T-helper 22 cell (primary cell): Measurements from ENCODE around the gene ADAMTS6.
"Not testable (repeated sequence)": the region's sequence is repeated elsewhere in the genome, so short reads cannot be mapped to it uniquely, and the experiment has no call there.

Source experiments
- DNase-seq: peaks from one replicate; pipeline ENCODE4 v3.0.0-alpha.2; 2020; ENCODE audit warnings: low read depth

The ADAMTS6 gene

DNA sequence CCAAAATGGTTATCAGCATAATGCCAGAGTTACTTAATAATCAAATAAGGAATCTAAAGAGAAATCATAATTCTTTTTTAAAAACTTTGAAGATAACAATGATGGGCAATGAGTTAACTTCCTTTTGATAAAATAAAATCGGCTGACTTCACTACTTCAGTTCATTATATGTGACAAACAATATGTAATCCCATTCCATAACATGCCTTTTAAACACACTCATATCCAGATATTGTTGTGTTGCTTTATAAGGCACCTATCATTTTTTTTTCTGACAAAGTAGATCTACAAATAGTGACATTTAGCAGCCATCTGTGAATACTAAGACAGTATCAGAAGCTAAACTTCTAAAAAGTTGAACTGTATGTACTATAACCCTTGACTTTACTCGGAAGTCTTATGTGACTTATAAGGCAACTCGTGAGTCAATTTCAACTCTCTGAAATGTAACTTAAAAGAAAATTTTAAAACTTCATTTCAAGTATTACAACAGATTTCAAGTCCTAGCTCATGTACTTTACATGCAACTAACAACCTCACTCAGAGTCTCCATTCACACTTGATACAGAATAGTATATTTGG lies 7.5 kb downstream of the ADAMTS6 start:
- DNase-seq = no peak

DNA sequence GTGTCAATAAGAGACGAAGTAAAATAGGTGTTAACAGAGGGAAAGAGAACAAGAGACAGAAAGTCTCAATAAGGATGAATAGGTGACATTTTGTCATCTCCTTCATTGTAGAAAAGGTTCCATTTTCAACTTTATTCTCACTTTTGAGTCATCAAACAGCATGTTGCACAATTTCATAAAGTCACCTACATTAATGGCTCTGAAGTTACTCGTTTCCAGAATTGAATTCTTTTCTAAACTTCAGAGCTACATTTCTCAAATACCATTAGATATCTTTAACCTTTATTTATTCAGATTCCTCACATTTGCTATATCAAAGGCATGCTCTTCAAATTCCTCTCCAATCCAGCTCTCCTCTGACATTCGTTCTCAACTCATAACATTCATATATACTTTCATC lies 13.1 kb downstream of the ADAMTS6 start:
- no peak for DNase-seq

DNA sequence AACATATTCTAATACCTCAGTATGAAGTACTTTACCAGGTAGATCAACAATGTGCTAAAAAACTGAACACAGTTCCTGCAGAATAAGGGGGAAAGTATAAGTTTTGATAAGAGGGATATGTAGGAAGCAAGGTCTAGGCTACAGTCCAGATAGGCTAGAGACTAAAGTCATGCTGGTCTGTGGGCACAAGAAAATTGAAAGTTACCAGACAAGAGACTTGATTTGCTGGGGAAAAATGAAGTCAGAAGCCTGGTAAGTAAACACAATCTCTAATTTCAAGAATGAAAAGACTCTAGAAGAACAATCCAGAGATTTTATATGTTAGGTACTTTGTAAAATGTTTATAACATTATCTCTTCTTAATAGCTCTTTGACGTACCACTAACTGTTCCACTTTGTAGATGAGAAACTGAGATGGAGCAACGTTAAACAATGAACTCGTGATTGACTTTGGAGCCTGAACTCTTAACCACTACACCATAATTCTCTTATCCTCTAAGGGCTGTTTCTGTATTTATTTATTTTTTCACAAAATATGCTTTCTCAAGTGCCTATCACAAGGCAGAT lies 19.5 kb downstream of the ADAMTS6 start:
- DNase-seq = no peak

DNA sequence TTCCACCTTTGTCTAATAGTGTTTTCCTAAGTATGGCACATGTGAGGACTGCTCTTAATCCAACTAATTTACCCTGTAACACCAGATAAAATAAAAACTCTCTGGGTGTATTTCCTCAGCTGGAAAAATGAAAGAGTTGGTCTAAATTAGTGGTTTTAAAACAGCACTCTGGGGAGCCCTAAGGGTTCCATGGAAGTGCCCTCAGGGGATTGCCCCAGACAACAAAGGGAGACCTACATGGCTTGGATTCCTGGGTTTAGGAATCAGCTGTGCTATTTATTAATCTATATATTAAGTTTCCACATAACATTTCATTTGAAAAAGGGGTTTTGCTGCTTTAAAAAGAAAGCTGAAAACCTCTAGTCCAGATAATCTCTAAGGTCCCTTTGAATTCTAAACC lies 20.2 kb downstream of the ADAMTS6 start:
- DNase-seq = no peak

DNA sequence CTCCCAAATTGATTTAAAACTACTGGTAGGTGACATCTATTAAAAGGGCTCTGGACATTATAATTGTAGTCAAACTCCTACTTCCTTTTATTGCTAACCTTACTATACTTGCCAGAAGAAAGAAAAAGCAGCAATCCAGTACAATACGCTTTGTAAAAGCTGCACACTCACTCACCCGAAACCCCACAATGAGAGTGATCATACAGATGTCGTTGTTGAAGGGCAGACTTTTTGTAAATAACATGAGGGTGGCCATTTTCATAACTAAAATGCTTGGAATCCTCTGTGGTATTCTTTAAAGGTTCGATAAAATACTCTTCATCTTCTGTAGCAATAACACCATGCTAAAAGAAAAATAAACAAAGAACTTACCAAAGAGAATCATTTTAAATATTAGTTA lies 21.7 kb downstream of the ADAMTS6 start:
- no peak for DNase-seq

DNA sequence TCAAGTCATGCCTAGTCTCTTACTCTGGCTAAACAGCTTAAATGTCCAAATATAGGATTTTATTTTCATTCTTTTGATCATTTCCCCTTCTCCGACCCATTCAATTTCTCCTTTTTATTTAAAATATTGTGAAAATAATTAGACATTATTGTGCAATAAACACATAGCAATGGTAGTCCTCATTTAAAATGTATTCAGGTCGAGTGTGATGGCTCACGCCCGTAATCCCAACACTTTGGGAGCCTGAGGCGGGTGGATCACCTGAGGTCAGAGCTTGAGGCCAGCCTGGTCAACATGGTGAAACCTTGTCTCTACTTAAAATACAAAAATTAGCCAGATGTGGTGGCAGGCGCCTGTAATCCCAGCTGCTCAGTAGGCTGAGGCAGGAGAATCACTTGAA lies 26.7 kb downstream of the ADAMTS6 start:
- DNase-seq = no peak

DNA sequence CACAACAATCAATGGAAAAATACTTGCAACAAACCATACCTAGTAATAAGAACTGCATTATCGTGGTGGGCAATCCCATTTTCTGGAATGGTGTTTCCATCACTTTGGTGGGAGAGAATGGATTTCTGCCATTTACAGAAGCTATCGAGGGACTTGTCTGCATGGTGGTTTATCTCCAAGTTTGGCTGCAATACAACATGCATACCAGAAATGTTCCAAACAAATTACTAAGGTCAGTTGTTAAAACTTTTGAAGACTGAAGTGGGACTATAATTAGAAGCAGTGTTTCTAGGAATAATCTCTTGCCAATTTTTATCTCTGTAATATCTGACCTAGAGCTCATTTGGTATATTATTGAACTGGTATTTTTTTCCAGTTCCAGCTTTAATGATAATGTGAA lies 30.3 kb downstream of the ADAMTS6 start:
- DNase-seq = no peak

DNA sequence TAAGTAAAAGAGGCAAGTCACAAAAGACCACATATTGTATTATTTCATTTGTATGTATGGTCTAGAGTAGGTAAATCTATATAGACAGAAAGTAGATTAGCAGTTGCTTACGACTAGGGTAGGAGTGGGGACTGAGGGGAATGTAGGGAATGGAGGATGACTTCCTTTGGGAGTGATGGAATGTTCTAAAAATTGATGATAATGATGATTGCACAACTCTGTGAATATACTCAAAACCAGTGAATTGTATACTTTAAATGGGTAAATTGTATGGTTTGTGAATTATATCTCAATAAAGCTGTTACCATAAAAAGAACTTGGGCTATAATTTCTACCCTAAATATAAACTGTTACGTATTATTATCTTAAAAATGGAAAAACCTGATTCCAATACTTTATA lies 35.0 kb downstream of the ADAMTS6 start:
- no peak for DNase-seq

DNA sequence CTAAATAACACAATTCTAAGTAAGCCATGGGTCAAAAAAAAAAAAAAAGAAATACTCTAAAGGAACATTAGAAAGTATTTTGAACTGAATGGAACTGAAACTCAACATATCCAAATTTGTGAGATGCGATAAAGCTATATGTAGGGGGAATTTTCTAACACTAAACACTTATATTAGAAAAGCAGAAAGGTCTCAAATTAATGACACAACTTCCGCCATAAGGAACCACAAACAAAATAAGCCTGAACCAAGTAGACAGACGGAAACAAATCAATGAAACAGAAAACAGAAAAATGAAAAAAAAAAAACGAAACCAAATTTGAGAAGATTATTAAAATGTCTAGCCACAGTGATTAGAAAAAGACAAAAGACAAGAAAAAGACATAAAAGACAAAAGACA lies 39.9 kb downstream of the ADAMTS6 start:
- no peak for DNase-seq

DNA sequence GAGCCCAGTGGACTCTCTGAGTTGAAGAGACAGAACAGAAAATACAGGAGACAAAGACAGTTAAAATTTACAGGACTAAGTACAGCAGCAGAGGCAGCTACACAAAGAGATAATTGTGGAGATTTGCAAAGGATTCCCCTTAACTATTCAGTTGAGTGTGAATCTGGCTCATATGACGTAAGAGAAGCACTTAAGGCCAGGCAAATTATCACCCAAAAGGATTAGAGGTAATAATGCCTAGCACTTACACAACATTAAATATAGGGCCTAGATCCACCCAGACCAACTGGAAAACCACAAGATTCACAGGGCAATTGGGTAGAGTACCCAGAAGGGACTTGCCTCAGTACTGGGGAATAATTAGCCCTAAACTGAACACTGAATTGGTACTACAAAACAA lies 41.3 kb downstream of the ADAMTS6 start:
- no peak for DNase-seq

DNA sequence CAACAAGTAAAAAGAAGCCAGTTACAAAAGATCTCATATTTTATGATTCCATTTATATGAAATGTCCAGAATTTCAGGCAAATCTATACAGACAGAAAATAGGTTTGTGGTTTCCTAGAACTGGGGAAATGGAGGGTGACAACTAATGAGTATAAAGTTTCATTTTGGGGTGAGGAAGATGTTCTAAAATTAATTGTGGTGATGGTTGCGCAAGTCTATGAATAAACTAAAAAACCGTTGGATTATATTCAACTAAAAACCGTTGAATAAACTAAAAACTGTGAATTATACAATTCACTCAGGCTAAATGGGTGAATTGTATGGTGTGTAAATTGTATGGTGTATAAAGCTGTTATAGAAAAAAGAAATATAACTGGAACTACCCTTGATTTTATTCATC lies 47.6 kb downstream of the ADAMTS6 start:
- DNase-seq = no peak

DNA sequence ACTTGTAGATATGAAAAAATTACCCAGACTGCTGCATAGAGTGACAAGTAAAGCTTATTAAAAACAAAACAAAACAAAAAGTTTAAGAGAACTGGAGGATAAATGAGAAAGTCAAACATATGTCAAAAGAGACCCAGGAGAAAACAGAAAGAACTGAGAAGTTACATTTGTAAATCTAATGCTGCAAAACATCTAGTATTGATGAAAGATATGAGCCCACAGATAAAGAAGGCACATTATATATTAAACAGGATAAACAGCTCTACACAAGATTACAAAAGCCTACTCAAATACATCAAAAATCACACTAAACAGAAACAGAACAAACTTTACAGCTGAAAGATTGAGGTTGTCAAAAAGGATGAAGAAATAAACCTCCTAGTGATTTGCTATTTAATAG lies 55.1 kb downstream of the ADAMTS6 start:
- DNase-seq = no peak

DNA sequence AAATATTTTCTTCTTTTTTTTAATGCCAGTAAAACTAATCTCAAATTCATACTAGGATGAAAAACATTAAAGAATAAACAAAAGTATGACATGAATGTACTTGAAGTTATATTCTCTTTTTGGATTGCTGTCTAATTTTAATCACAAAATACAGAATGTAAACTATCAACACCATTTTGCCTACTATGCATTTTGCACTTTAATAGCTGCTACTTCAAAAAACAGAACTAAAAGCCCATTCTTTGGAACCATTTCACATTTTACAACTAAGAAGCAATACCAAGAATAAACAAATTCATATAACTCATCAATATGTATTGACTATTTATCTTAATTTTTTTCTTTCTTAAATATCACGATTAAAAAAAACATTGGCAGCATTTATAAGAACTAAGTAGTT lies 58.1 kb downstream of the ADAMTS6 start:
- no peak for DNase-seq

DNA sequence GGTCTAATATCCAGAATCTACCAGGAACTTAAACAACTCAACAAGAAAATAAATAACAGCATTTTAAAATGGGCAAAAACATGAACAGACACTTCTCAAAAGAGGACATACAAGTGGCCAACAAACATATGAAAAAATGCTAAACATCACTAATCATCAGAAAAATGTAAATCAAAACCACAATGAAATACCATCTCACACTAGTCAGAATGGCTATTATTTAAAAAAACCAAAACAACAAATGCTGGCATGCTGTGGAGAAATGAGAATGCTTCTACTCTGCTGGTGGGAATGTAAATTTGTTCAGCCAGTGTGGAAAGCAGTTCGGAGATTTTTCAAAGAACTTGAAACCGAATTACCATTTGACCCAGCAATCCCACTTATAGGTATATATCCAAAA lies 63.1 kb downstream of the ADAMTS6 start:
- DNase-seq = no peak

DNA sequence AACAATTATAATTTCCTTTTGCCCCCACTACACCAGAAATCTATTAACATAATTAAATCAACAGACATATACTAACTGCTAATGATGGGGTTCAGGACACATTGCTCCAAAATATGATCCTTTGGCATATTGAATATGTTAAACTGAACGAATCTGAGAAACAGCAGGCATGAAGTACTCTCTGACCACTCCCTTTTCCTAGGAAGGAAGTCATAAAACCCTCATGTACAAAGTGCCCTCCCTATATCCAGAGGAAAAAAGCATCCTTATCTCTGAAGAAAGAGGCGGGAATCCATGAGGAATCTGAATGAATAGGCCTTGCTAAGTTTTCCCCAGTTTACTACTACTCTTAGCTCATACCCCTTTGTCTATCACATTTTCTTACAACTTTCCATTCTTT lies 67.9 kb downstream of the ADAMTS6 start:
- DNase-seq = no peak

DNA sequence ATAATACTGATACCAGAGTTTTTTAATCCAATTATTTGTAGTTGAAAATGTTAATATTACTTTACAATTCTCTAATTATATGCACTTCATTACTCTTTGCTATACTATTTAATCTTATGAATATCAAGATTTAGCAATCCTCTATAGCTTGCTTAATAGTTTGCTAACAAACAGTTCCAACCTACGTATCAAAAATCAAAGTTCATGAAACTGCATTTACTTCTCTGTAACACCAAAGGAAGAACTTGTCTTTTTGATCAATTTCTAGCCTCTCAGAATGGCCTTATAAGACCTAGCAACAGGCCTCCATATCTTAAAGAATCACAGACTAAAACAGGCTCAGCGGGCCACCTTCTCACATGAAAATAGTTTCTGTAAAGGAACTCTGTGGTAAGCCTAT lies 68.9 kb downstream of the ADAMTS6 start:
- DNase-seq = no peak

DNA sequence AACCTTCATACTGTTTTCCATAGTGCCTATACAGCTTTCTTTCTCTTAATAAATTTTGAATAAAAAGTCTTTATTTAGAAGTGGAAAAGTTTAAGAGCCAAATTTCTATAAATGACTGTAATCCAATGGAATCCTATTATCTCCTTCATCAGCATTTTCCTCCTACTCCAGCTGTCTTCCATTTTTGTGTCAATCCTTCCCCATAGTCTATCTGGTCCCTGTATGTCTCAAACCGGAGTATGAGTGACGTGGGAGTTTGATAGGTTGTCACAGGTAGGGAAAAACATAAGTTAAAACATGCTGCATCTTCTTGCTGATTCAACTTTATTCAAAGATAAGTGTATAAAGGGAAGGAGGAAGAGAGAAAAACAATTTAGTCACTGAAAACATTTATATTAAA lies 70.4 kb downstream of the ADAMTS6 start:
- DNase-seq = no peak

DNA sequence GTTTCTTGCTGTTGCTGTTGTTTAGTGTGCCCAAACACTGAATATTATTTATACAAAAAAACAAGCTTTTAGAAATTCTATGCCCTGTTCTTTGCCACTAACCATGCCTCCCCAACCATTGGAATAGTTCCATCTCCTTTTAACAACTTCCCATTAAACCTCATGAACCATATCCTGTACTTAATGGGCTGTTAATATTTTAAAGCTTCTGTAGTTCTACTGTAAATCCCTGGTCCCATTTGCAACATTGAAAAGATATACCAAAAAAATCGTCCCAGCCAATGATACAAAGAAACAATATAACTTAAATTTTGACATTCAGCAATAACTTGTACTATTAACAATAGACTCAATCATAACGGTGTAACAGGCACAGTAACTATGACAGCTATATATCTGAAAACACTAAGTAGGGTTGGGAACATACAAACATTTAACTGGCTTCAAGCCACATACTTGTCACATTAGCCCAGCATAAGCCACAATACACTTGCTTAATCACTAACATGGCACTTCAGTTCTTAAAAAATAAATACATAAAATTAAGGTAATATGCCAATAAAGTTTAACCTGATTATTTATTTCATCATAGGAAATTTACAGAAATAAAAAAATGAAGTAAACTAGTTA lies 86.1 kb downstream of the ADAMTS6 start:
- no peak for DNase-seq

DNA sequence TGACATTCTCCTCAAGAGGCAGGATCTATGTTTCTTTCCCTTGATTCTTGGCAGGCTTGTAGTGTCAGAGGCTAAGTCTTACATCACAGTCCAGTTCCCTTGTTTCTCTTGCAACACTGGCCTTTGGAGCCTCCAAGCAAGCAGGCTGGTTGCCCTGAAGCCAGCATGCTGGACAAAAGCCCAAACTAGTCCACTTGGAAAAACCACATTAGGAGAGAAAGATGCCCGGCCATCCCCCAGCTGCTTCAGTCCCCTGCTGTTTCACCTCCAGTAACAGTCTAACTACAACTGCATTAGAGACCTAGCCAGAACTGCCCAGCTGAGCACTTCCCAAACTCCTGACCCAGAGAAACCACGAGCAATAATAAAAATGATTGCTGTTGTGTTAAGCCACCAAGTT lies 87.6 kb downstream of the ADAMTS6 start:
- no peak for DNase-seq

DNA sequence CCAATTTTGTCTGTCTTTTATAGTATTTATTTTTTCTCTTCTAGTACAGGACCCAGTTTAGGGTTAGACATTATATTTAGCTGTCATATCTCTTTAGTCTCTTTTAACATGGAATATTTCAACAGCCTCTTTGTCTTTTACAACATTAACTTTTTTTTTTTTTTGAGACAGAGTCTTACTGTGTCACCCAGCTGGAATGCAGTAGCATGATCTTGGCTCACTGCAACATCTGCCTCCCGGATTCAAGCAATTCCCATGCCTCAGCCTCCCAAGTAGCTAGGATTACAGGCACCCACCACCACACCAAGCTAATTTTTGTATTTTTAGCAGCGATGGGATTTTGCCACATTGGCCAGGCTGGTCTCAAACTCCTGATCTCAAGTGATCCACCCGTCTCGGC lies 90.1 kb downstream of the ADAMTS6 start:
- no peak for DNase-seq

DNA sequence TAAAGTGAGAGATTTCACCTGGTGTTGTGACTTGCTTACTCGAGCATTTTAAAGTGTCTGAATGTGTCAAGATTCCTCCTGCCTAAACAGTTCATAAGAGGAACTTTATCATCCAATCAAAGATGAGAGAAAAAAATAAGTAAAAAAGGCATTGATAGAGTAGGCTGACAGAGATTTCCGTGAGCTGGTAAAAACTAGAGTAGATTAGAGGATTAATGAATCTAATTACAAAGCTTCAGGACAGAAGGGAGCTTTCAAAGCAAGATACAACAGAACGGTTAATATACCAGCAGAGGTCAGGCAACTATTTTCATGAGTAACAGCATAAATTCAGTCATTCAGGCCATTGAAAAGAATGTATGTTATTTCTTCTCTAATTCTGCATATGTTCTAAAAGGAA lies 91.5 kb downstream of the ADAMTS6 start:
- DNase-seq = no peak

DNA sequence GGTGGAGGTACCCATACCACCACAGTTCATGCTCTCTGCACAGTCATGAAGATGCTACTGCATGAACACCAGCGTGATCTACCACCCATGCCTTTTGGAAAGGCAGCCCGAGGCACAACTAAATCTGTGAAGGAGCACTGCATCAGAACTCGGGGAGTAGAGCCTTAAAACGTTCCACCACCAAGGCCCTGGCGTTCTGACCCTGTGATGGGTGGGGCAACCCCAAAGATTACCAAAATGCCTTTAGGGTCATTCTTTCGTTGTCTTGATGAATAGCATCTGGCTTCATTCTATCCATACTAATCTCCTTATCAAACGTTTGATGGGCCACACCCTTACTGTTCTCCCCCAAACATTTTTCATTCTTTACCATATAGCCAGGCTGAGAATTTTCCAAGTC lies 97.9 kb downstream of the ADAMTS6 start:
- DNase-seq = no peak

DNA sequence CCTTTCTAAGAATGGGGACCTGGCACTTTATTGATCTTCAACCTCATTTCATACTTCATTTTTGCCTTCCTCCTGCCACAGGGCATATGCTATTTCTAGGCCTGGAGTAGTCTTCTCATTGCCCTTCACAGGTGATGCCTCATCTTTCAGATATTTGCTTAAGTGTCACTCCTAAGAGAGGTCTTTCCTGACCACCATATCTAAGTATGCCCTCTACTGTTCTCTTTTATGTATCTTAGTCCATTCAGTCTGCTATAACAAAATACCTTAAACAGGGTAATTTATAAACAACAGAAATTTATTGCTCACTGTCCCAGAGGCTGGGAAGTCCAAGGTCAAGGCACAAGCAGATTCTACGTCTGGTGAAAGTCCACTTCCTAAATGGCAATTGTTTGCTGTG lies 99.1 kb downstream of the ADAMTS6 start:
- no peak for DNase-seq

DNA sequence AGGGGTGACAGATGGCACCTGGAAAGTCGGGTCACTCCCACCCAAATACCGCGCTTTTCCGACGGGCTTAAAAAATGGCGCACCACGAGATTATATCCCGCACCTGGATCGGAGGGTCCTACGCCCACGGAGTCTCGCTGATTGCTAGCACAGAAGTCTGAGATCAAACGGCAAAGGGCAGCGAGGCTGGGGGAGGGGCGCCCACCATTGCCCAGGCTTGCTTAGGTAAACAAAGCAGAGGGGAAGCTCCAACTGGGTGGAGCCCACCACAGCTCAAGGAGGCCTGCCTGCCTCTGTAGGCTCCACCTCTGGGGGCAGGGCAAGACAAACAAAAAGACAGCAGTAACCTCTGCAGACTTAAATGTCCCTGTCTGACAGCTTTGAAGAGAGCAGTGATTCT lies 111.2 kb downstream of the ADAMTS6 start:
- DNase-seq = not testable (repeated sequence)
